Activated CD8-positive, alpha-beta T cell treated with anti-CD3 and anti-CD28 coated beads for 36 hours (primary cell): ENCODE data around the gene GRAMD4. TPM values are rescaled to one million over a fixed set of nuclear protein-coding genes. Genes with fewer than 3 reads are reported as not detected.

ENCODE experiments used
- ATAC-seq: fragments of 200-7000 bp; cut with Tn5 transposase; one replicate; pipeline ENCODE4 v1.10.0; 2021; ENCODE audit warnings: mild to moderate bottlenecking, moderate library complexity
- CTCF ChIA-PET: fragments of 350-600 bp; sonication (Branson Sonifier 250); formaldehyde crosslinking; loops from one replicate; lab custom pipeline; 2021; ENCODE audit warnings: antibody characterized with exemption; lab: Charles Lee
- POLR2A ChIA-PET: fragments of 350-600 bp; sonication (Branson Sonifier 250); formaldehyde crosslinking; loops from one replicate; lab custom pipeline; 2021; ENCODE audit warnings: antibody characterized with exemption; lab: Charles Lee
- DNase-seq: peaks from one replicate; pipeline ENCODE4 v3.0.0-alpha.2; 2020
- H3K27ac Mint-ChIP-seq: one replicate; pipeline ENCODE4 v1.8.0; 2021; ENCODE audit warnings: mild to moderate bottlenecking, mixed read lengths
- H3K27me3 Mint-ChIP-seq: one replicate; pipeline ENCODE4 v1.8.0; 2021; ENCODE audit warnings: mixed read lengths
- H3K36me3 Mint-ChIP-seq: one replicate; pipeline ENCODE4 v1.8.0; 2021; ENCODE audit warnings: low read depth, mixed read lengths
- H3K4me1 Mint-ChIP-seq: one replicate; pipeline ENCODE4 v1.8.0; 2021; ENCODE audit warnings: low read depth, mixed read lengths
- H3K4me3 Mint-ChIP-seq: one replicate; pipeline ENCODE4 v1.8.0; 2021; ENCODE audit warnings: mild to moderate bottlenecking, moderate library complexity, mixed read lengths
- H3K9me3 Mint-ChIP-seq: one replicate; pipeline ENCODE4 v1.8.0; 2021; ENCODE audit warnings: mixed read lengths
- intact Hi-C: fragments of 100-400 bp; cut with micrococcal nuclease; formaldehyde crosslinking; loops from one replicate; pipeline ENCODE4 v1.10.0; 2022
- total RNA-seq, 2 experiments: library from RNA; stranded (reverse); gene quantifications; one replicate each; pipeline ENCODE4 v1.2.3, GENCODE V29; 2021
- TF ChIP-seq, protein P1 (sequence below): fragments of 200-600 bp; IDR thresholded peaks from one replicate; pipeline ENCODE4 v1.8.0; 2022; ENCODE audit warnings: antibody characterized with exemption, mild to moderate bottlenecking

The GRAMD4 gene
- total RNA-seq, 2 experiments from 2014 or later, result 26.9 to 28.1 TPM

DNA sequence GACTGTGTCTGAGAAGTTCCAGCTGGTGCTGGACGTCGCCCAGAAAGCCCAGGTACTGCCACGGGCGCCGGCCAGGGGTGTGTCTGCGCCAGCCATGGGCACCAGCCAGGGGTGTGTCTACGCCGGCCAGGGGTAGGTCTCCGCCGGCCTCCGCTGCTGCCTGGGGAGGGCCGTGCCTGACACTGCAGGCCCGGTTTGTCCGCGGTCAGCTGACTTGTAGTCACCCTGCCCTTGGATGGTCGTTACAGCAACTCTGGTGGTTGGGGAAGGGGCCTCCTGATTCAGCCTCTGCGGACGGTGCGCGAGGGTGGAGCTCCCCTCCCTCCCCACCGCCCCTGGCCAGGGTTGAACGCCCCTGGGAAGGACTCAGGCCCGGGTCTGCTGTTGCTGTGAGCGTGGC, 47.9 kb downstream of the GRAMD4 start:
- H3K27ac Mint-ChIP-seq, result no peak overlapping the region
- no peaks in the 10 kb centered on the region for H3K27me3 Mint-ChIP-seq
- CTCF ChIA-PET, result no interaction called here
- intact Hi-C loops, result no loop called here
- no peaks in the 10 kb centered on the region for H3K9me3 Mint-ChIP-seq
- POLR2A ChIA-PET, result no interaction called here
- no peak for ATAC-seq
- no peak for DNase-seq
- H3K4me1 Mint-ChIP-seq, result peaks cover 7% of the 10 kb centered on the region
- H3K4me3 Mint-ChIP-seq, result no peak overlapping the region
- peaks cover 2% of the 10 kb centered on the region for H3K36me3 Mint-ChIP-seq
- TF ChIP-seq, protein P1, sequence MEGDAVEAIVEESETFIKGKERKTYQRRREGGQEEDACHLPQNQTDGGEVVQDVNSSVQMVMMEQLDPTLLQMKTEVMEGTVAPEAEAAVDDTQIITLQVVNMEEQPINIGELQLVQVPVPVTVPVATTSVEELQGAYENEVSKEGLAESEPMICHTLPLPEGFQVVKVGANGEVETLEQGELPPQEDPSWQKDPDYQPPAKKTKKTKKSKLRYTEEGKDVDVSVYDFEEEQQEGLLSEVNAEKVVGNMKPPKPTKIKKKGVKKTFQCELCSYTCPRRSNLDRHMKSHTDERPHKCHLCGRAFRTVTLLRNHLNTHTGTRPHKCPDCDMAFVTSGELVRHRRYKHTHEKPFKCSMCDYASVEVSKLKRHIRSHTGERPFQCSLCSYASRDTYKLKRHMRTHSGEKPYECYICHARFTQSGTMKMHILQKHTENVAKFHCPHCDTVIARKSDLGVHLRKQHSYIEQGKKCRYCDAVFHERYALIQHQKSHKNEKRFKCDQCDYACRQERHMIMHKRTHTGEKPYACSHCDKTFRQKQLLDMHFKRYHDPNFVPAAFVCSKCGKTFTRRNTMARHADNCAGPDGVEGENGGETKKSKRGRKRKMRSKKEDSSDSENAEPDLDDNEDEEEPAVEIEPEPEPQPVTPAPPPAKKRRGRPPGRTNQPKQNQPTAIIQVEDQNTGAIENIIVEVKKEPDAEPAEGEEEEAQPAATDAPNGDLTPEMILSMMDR, result no peak

DNA sequence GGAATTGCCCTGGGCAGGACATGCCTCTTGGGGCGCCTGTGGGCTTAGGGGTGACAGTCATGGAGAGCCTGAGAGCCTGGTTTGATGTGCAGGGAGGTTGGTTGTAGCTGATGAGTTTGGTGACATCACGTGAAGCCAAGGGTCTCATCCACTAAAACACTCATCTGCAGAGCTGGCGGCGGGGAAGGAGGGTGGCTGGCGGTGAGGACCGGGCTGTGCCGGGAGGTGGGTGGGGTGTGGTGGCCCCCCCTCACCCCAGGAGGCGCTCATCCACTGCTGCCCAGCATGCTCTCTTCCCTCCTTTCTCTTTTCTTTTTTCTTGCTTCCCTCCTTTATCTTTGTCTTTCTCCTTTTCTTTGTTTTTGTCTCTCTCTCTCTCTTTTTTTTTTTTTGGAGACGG, 49.0 kb downstream of the GRAMD4 start:
- POLR2A ChIA-PET, result no interaction called here

DNA sequence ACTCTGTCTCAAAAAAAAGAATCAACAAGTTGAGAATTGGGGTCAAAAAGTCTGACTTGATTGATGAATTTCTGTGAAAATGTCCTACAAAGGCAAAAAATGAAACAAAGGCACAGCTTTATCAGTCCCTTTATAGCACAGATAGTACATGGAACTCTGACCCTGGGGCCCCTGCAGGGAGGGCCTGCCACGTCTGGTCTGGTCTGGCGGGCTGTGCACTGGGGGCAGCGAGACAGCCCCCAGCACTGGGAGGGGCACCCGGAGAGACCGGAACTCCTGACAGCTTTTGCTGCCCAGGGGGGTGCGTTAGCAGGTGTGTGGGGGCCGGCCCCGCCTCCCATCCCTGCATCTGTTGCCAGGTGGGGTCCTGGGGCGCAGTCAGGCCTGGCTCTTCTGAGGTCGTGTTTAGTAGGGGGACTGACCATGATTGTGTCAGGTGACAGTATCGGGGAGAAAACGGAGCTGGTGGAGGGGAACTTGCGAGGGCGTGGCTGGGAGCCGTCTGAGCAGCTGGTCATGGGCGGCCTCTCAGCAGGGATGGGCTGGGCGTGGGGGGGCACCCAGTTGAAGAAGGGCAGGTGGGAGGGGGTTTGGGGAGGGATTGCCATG, 51.7 kb downstream of the GRAMD4 start:
- ChIA-PET CTCF (interaction anchor here (2.7 to 3.7 kb wide), 2 partner anchors 10 to 109 kb away, joined by 11 to 18 read pairs; no protein-coding TSS in a partner anchor), POLR2A (interaction anchor here (1.4 kb wide), 1 partner anchor 16 kb away, joined by 3 read pairs; no protein-coding TSS in a partner anchor)
- DNase-seq (no peak), ATAC-seq (no peak)
- no peaks in the 10 kb centered on the region for H3K27me3 Mint-ChIP-seq
- TF ChIP-seq, protein P1, result no peak
- H3K4me3 Mint-ChIP-seq, result no peak overlapping the region
- H3K36me3 Mint-ChIP-seq, result peaks cover 6% of the 10 kb centered on the region
- H3K27ac Mint-ChIP-seq, result no peak overlapping the region
- peaks cover 39% of the 10 kb centered on the region for H3K4me1 Mint-ChIP-seq
- intact Hi-C loops, result loop anchor here (10.0 kb wide), 1 partner anchor 87 kb away; no protein-coding TSS in a partner anchor
- no peaks in the 10 kb centered on the region for H3K9me3 Mint-ChIP-seq

More for the DNA sequence above, 49.0 kb downstream of the GRAMD4 start:
- intact Hi-C loops, result no loop called here
- Mint-ChIP-seq H3K27ac (no peak overlapping the region), H3K36me3 (peaks cover 2% of the 10 kb centered on the region), H3K4me3 (no peak overlapping the region), H3K9me3 (no peaks in the 10 kb centered on the region), H3K27me3 (no peaks in the 10 kb centered on the region), H3K4me1 (peaks cover 18% of the 10 kb centered on the region)
- ATAC-seq (no peak), DNase-seq (no peak)
- TF ChIP-seq, protein P1, result no peak
- CTCF ChIA-PET, result interaction anchor here (3.7 kb wide), 1 partner anchor 106 kb away, joined by 18 read pairs; no protein-coding TSS in a partner anchor

DNA sequence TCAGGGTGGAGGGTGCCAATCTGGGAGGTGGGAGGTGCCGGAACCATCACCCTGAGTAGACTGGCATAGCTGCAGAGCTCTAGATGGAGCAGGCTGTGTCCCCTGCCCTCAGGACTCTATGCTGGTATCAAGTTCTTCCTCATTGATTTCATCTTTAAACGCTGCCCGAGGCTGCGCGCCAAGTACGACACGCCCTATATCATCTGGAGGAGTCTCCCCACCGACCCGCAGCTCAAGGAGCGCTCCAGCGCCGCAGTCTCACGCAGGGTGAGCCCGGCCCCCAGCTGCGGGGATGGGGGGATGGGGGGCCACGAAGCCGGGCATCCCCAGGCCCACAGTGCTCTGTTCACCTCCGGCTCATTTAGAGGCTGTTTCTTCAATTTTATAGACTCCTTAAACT, 52.5 kb downstream of the GRAMD4 start:
- Mint-ChIP-seq H3K27ac (peak overlapping the region; percentile 95), H3K36me3 (peaks cover 7% of the 10 kb centered on the region), H3K4me1 (peaks cover 41% of the 10 kb centered on the region), H3K27me3 (no peaks in the 10 kb centered on the region), H3K4me3 (peak overlapping the region; percentile 85), H3K9me3 (no peaks in the 10 kb centered on the region)
- DNase-seq (no peak), ATAC-seq (no peak)
- intact Hi-C loops, result loop anchor here (10.0 kb wide), 1 partner anchor 88 kb away; no protein-coding TSS in a partner anchor
- POLR2A ChIA-PET, result no interaction called here
- TF ChIP-seq, protein P1, result no peak
- CTCF ChIA-PET, result interaction anchor here (2.7 to 3.7 kb wide), 2 partner anchors 9 to 109 kb away, joined by 11 to 18 read pairs; no protein-coding TSS in a partner anchor

DNA sequence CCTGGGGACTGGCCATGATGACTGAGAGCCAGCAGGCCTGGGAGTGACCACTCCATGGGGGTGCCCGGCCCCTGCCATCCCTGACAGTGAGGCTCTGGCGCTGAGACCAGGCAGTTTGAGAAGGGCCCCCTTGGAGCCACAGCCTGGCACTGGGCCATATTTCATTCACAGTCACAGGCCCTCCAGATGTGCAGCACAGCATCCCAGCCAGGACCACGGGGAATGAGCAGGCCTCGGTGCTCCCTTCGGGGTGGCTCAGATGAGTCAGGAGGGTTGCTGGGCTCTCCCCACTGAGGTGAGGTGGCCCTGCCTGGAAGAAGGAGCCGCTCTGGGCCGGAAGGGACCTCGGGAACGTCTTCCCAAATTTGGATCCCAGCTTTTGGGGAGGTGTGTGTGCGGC, 53.0 kb downstream of the GRAMD4 start:
- CTCF ChIA-PET, result interaction anchor here (1.1 to 3.7 kb wide), 4 partner anchors 8 to 130 kb away, joined by 4 to 18 read pairs (median 8); no protein-coding TSS in a partner anchor
- no peak for ATAC-seq
- Mint-ChIP-seq H3K27me3 (no peaks in the 10 kb centered on the region), H3K9me3 (no peaks in the 10 kb centered on the region), H3K4me1 (peaks cover 44% of the 10 kb centered on the region), H3K4me3 (peak overlapping the region; percentile 85), H3K27ac (peak overlapping the region; percentile 95), H3K36me3 (peaks cover 8% of the 10 kb centered on the region)
- intact Hi-C loops, result loop anchor here (10.0 kb wide), 1 partner anchor 88 kb away; no protein-coding TSS in a partner anchor
- POLR2A ChIA-PET, result no interaction called here
- DNase-seq, result peak; percentile 25
- TF ChIP-seq, protein P1, result no peak
